ENCODE results near the gene PLCL2.

PLCL2 gene

GRCh38 chr3:17011728-17012338 lies 127.1 kb downstream of the PLCL2 start:
- DNase-seq (ENCODE audit: low read depth), result no peak

- DNase-seq (ENCODE audit: low read depth), result no peak
These were observed 128.3 kb downstream of the PLCL2 start for GRCh38 chr3:17013050-17013449.

GRCh38 chr3:17013571-17013970 lies 128.8 kb downstream of the PLCL2 start:
- DNase-seq (ENCODE audit: low read depth), result no peak

GRCh38 chr3:17014284-17014683 lies 129.5 kb downstream of the PLCL2 start:
- no peak for DNase-seq (ENCODE audit: low read depth)

GRCh38 chr3:17014709-17015108 lies 130.0 kb downstream of the PLCL2 start:
- no peak for DNase-seq (ENCODE audit: low read depth)

GRCh38 chr3:17021614-17022013 lies 136.9 kb downstream of the PLCL2 start:
- DNase-seq (ENCODE audit: low read depth), result no peak

GRCh38 chr3:17023006-17023664 lies 138.4 kb downstream of the PLCL2 start:
- no peak for DNase-seq (ENCODE audit: low read depth)

GRCh38 chr3:17025594-17026139 lies 140.9 kb downstream of the PLCL2 start:
- DNase-seq (ENCODE audit: low read depth), result no peak

GRCh38 chr3:17027318-17027717 lies 142.6 kb downstream of the PLCL2 start:
- no peak for DNase-seq (ENCODE audit: low read depth)

- DNase-seq (ENCODE audit: low read depth), result no peak
These were observed 143.6 kb downstream of the PLCL2 start for GRCh38 chr3:17028363-17028762.

GRCh38 chr3:17030438-17030837 lies 145.7 kb downstream of the PLCL2 start:
- DNase-seq (ENCODE audit: low read depth), result no peak

- no peak for DNase-seq (ENCODE audit: low read depth)
These were observed 146.3 kb downstream of the PLCL2 start for GRCh38 chr3:17030956-17031652.

GRCh38 chr3:17032407-17033034 lies 147.8 kb downstream of the PLCL2 start:
- DNase-seq (ENCODE audit: low read depth), result no peak

GRCh38 chr3:17033516-17034168 lies 148.9 kb downstream of the PLCL2 start:
- DNase-seq (ENCODE audit: low read depth), result no peak

- no peak for DNase-seq (ENCODE audit: low read depth)
These were observed 150.3 kb downstream of the PLCL2 start for GRCh38 chr3:17035033-17035432.

- no peak for DNase-seq (ENCODE audit: low read depth)
These were observed 151.2 kb downstream of the PLCL2 start for GRCh38 chr3:17035966-17036365.

GRCh38 chr3:17038141-17038540 lies 153.4 kb downstream of the PLCL2 start:
- DNase-seq (ENCODE audit: low read depth), result no peak

- DNase-seq (ENCODE audit: low read depth), result no peak
These were observed 154.3 kb downstream of the PLCL2 start for GRCh38 chr3:17038900-17039553.

- DNase-seq (ENCODE audit: low read depth), result peak; percentile 70
These were observed 154.8 kb downstream of the PLCL2 start for GRCh38 chr3:17039594-17039993.

GRCh38 chr3:17040322-17040989 lies 155.7 kb downstream of the PLCL2 start:
- no peak for DNase-seq (ENCODE audit: low read depth)

- no peak for DNase-seq (ENCODE audit: low read depth)
These were observed 156.2 kb downstream of the PLCL2 start for GRCh38 chr3:17040990-17041377.
